ENCODE data around the gene CADPS.
"Not testable (repeated sequence)": the region's sequence is repeated elsewhere in the genome, so short reads cannot be mapped to it uniquely, and the experiment has no call there.

CADPS gene

DNA sequence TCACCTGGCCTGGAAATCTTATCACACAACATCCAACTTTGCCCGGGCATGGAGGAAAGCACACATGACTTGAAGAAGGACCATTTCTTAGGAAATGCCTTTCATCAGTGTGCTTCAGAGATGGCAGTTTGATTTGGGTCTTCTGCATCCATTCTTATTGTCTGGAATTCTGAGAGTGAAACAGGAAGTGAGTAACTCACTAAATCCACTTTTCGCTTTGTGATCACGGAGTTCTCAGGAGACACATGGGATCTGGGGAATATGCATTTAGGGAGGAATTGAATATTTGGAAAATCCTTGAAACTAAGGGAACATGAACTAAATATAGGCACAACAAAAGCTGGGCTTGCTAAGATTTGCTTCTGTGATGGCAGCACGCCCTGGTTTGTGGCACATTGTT, 289.4 kb downstream of the CADPS start:
- DNase-seq: no peak

GRCh38 chr3:62584636-62585035, 290.6 kb downstream of the CADPS start:
- no peak for DNase-seq

DNA sequence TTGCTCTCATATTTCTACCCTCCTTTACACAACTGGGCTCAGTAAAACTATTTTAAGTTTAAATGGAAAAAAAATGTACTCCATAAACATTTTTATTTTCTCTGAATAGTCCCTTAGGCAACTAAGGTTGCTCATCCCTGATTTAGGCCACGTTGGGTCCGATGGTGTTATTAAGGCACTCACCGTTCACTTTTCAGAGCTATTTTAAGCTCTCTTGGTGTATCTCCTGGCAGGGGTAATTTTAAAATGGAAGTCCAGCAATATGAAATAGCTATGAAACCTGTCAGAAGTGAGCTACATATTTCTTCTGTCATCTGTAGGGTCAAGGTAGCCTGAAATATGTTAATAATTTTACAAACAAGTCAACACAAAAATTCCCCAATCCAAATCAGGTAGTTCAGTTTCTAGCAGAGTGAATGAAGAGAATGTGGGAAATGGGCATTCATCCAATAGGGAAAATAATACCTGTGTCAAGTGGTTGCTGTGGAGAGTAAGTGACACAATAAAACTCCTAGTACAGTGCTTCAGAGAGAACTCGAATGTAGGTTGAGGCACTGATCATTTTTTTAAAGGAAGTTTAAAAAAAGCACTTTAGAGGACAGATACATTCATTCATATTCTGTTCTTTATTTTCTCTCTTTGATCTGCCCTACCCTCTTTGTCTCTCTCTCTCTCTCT, 292.6 kb downstream of the CADPS start:
- no peak for DNase-seq

- DNase-seq: not testable (repeated sequence)
Observed at GRCh38 chr3:62580485-62580884, 294.7 kb downstream of the CADPS start.

DNA sequence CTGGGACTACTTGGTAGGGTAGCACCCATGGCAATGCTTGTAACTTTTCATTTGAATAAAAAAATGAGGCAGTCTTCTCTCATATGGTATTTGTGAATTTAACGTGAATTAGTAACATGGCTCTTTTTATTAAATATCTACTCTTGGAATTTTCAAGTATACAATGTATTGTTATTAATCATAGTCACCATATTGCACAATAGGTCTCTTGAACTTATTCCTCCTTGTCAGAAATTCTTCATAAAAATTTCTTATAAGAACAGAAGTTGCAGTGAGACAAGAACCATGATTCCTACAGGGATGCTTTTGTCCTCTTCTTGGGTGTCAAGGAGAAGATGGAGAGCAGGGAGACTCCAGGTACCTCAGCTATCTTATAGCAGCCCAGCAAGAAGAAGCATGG, 298.1 kb downstream of the CADPS start:
- DNase-seq: no peak

GRCh38 chr3:62574266-62574898, 300.8 kb downstream of the CADPS start:
- no peak for DNase-seq

DNA sequence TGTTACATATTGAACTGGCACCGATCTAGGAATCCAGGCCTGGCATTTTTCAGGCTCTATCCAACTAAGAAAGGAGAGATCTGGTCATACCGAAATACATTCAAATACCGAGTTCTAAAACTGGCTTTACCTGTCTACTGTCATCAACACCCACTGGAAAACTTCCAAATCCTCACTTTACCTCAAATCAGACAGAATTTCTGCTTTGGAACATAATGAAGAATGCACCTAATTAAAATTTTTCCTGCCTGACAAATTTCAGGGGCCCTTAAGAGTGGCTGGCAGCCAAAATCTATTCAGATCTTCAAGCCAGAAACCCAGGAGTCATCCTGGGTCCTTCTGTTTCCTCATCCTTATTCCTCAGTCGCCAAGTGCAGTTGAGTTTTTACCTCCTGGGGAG, 303.3 kb downstream of the CADPS start:
- DNase-seq: no peak

- DNase-seq: no peak
Observed at GRCh38 chr3:62570888-62571287, 304.3 kb downstream of the CADPS start.

- no peak for DNase-seq
Observed at GRCh38 chr3:62569609-62570008, 305.6 kb downstream of the CADPS start.

DNA sequence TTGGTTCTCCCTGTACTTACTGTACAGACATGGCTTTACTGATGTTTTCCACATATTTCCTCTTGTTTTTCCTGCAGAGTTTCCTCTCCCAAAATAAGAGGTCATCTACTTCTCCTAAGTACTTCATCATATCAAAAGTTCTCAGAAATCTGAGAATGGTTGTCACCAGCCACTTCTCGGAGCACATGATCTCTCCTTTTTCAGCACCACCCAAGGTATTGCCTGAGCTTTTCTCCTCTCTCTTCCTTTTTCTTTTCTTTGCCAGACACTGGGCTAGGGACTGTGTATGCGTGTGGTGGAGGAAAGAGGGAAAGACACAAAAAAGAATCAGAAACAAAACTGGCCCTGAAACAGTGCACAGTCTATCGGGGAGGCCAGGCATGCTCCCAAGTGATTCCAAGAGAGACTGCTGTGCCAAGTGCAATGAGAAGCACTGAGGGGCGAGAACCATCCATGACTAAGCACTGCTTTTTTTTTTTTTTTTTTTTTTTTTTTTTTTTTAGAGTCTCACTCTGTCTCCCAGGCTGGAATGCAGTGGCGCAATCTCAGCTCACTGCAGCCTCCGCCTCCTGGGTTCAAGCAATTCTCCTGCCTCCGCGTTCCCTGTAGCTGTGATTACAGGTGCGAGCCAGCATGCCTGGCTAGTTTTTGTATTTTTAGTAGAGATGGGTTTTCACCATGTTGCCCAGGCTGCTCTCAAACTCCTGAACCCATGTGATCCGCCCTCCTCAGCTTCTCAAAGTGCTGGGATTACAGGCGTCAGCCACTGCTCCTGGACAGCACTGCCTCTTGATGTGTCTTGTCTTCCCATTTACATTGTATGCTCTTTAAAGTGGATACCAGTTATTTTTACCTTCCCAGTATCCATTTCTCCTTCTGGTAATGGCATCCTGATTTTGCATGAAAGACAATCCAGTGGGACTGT, 307.9 kb downstream of the CADPS start:
- no peak for DNase-seq

- no peak for DNase-seq
Observed at GRCh38 chr3:62566022-62566557, 309.1 kb downstream of the CADPS start.

- no peak for DNase-seq
Observed at GRCh38 chr3:62562596-62562995, 312.6 kb downstream of the CADPS start.

- DNase-seq: no peak
Observed at GRCh38 chr3:62562017-62562416, 313.2 kb downstream of the CADPS start.

- DNase-seq: no peak
Observed at GRCh38 chr3:62559831-62560445, 315.3 kb downstream of the CADPS start.

- DNase-seq: no peak
Observed at GRCh38 chr3:62558549-62559112, 316.6 kb downstream of the CADPS start.

GRCh38 chr3:62557983-62558382, 317.2 kb downstream of the CADPS start:
- no peak for DNase-seq

GRCh38 chr3:62557450-62557849, 317.8 kb downstream of the CADPS start:
- no peak for DNase-seq

DNA sequence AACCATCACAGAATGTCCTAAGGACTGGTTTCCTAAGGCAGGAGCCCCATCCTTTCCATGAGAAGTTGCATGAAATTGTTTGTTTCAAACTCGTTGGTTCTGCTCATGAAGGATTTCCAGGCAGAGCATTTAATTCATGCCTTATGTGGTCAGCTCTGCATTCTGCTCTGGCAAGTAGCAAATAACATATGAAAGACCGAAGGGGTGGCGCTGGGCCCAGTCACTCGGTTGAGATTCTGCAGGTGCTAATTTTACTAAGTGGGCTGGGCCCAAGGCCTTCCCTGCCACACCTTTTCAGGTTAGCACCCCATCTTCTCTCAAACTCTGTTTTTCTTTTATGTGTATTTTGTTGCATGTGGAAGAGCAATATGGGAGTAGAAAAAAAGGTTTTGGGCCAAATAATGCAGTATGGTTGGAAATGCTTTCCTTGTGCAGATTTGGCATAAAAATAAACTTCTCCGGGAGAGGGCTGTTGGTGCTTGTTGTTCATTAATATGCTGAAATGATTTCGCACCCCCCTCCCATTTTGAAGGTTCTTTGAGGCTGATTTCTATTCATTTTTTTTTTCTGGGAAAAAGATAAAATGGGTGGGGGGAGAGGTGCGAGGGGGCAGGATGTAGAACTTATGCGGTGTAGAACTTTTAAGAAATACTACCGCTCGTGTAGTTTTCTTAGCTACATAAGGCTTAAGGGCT, 318.9 kb downstream of the CADPS start:
- no peak for DNase-seq

GRCh38 chr3:62554264-62554799, 320.9 kb downstream of the CADPS start:
- DNase-seq: no peak

GRCh38 chr3:62553811-62554210, 321.4 kb downstream of the CADPS start:
- DNase-seq: no peak

DNA sequence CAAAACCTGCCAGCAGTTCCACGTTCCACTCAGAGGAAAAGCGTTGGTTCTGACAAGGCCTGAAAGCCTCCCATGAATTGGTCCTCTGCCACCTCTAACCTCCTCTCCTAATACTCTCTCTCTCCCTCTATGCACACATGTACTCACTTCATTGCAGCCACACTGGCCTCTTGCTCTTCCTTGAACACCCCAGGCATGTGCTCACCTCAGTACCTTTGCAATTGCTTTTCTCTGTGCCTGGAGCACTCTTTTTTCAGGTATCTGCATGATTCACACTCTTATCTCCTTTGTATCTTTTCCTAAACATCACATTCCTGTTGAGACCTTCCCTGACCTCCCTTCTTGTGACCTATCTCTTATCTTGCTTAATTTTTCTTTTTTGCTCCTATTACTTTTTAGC, 323.7 kb downstream of the CADPS start:
- DNase-seq: no peak

- DNase-seq: no peak
Observed at GRCh38 chr3:62550439-62550838, 324.8 kb downstream of the CADPS start.

Measured in COR-L47 (cell line).